ENCODE data around the gene POFUT2. TPM values are rescaled to one million over a fixed set of nuclear protein-coding genes. Genes with fewer than 3 reads are reported as not detected.

Gene POFUT2
- polyA plus RNA-seq, 1 donor from 2014 or later: 25.4 TPM

DNA sequence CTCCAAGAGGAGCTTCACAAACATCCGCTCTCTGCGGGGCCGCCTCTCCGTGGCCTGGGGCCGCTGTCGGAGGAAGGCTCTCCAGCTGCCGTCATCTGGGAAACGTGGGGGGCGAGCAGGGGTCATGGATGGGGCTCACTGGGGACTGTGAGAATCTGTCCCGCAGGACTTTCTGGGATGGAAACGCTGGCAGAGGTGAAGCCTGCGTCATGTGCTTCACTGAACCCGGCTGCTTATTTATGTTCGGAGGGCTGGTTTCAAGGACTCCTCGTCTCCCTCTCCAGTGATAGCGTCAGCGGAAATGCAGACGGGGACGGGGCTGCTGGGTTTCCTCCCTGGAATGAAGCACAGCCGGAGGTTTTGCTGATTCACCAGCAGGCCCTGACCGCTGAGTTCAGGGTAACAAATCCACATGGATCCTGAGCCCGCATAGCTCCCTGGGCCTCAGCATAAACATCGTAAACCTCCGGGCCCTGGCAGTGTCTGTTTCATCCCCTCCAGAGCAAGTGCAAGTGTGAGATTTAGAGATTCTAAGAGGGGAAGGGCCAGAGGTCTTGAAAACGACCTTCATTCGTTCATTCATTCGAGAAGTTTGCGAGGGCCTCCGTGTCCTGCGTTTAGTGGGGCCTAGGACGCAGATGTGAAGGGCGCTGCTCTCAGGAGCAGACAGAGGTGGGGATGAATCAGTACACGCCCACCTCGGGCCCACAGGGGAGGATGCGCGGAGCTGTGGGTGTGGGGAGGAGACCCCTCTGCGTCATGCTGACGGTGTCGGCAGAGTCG lies 7.0 kb upstream of the POFUT2 start:
- Histone ChIP-seq H3K9me2 (ENCODE audit: insufficient read depth, low read length) (no peaks in the 10 kb centered on the region), H3F3A (ENCODE audit: insufficient read depth, low read length, poor library complexity, severe bottlenecking) (no peaks in the 10 kb centered on the region), H3K36me3 (ENCODE audit: insufficient read depth, low read length) (no peaks in the 10 kb centered on the region), H3K27ac (ENCODE audit: low read length) (no peak overlapping the region), H3K4me3 (ENCODE audit: low read length) (no peak overlapping the region), H3K9ac (ENCODE audit: low read length) (no peak overlapping the region), H3K9me3 (ENCODE audit: low read length) (no peaks in the 10 kb centered on the region), H3K79me2 (replicated peaks; ENCODE audit: insufficient read depth, low read length) (no peaks in the 10 kb centered on the region), H3K4me2 (ENCODE audit: low read length) (no peak overlapping the region), H3K27me3 (ENCODE audit: insufficient read depth, low read depth, low read length) (no peaks in the 10 kb centered on the region), H4K20me1 (ENCODE audit: insufficient read depth) (no peaks in the 10 kb centered on the region), H2AFZ (ENCODE audit: low read depth, low read length) (no peak overlapping the region)
- TF ChIP-seq SMC3 (conservative IDR thresholded peaks at IDR 0.05; ENCODE audit: poor library complexity) (no peak), MXI1 (conservative IDR thresholded peaks at IDR 0.05; ENCODE audit: poor library complexity, severe bottlenecking) (no peak), TAF1 (IDR thresholded peaks at IDR 0.05; ENCODE audit: low read depth) (no peak), RAD21 (conservative IDR thresholded peaks at IDR 0.05) (no peak), EP300 (conservative IDR thresholded peaks at IDR 0.05; ENCODE audit: poor library complexity, severe bottlenecking) (no peak), REST (IDR thresholded peaks at IDR 0.05; ENCODE audit: borderline replicate concordance) (no peak), EZH2 (IDR thresholded peaks at IDR 0.05; ENCODE audit: borderline replicate concordance, insufficient read depth, low read length, poor library complexity, severe bottlenecking) (no peak), POLR2AphosphoS5 (IDR thresholded peaks at IDR 0.05) (no peak), CTCF (IDR thresholded peaks at IDR 0.05; ENCODE audit: poor library complexity, severe bottlenecking) (no peak)

- Histone ChIP-seq H3K4me2 (ENCODE audit: low read length) (no peak overlapping the region), H2AFZ (ENCODE audit: low read depth, low read length) (no peak overlapping the region)
Observed at GRCh38 chr21:45293726-45294401, 6.2 kb upstream of the POFUT2 start.

More at GRCh38 chr21:45293726-45294401, 6.2 kb upstream of the POFUT2 start:
- Histone ChIP-seq H3K27me3 (ENCODE audit: insufficient read depth, low read depth, low read length) (no peaks in the 10 kb centered on the region), H3K9ac (ENCODE audit: low read length) (no peak overlapping the region), H4K20me1 (ENCODE audit: insufficient read depth) (no peaks in the 10 kb centered on the region), H3K4me3 (ENCODE audit: low read length) (no peak overlapping the region), H3K9me2 (ENCODE audit: insufficient read depth, low read length) (no peaks in the 10 kb centered on the region), H3K9me3 (ENCODE audit: low read length) (no peaks in the 10 kb centered on the region), H3K36me3 (ENCODE audit: insufficient read depth, low read length) (no peaks in the 10 kb centered on the region), H3F3A (ENCODE audit: insufficient read depth, low read length, poor library complexity, severe bottlenecking) (no peaks in the 10 kb centered on the region), H3K27ac (ENCODE audit: low read length) (no peak overlapping the region), H3K79me2 (replicated peaks; ENCODE audit: insufficient read depth, low read length) (no peaks in the 10 kb centered on the region)
- TF ChIP-seq SMC3 (conservative IDR thresholded peaks at IDR 0.05; ENCODE audit: poor library complexity): no peak
- no peak for TF ChIP-seq CTCF (IDR thresholded peaks at IDR 0.05; ENCODE audit: poor library complexity, severe bottlenecking)
- TF ChIP-seq TAF1 (IDR thresholded peaks at IDR 0.05; ENCODE audit: low read depth): no peak
- TF ChIP-seq MXI1 (conservative IDR thresholded peaks at IDR 0.05; ENCODE audit: poor library complexity, severe bottlenecking): no peak
- TF ChIP-seq EZH2 (IDR thresholded peaks at IDR 0.05; ENCODE audit: borderline replicate concordance, insufficient read depth, low read length, poor library complexity, severe bottlenecking): no peak
- TF ChIP-seq POLR2AphosphoS5 (IDR thresholded peaks at IDR 0.05): no peak
- TF ChIP-seq RAD21 (conservative IDR thresholded peaks at IDR 0.05): no peak
- no peak for TF ChIP-seq REST (IDR thresholded peaks at IDR 0.05; ENCODE audit: borderline replicate concordance)
- TF ChIP-seq EP300 (conservative IDR thresholded peaks at IDR 0.05; ENCODE audit: poor library complexity, severe bottlenecking): no peak
